Activated CD4-positive, alpha-beta T cell treated with anti-CD3 and anti-CD28 coated beads, Interleukin-2, amount 50 U/mL, for 48 hours (primary cell): Measurements from ENCODE around the gene RRP8.

Experiments used
- DNase-seq, 2 experiments: peaks; one replicate each; pipeline ENCODE4 v3.0.0-alpha.2; 2020

RRP8 gene

DNA sequence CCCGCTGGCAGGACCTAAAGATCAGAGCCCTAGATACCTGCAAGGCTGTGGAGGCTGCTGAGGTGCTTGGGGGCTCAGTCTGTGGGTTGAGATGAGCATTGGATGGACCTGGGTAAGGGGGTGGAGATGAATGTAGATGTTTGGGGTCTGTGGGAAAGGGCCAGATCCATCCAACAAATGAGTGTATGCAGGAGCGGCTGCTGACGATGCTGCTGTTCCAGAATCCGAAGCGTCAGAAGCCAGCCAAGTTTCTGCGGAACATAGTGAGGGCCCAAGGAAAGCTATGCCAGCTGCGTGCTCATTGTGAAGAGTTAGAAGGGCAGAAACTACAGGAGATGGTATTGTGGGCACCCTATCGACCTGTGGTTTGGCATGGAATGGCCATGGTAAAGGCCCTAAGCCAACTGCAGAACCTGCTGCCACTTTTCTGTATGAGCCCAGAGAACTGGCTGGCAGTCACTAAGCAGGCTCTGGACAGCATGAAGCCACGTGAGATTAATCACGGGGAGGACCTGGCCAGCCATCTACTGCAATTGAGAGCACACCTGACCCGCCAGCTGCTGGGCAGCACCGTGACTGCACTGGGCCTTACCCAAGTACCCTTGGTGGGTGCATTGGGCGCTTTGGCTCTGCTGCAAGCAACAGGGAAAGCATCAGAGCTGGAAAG, 36.6 kb downstream of the RRP8 start:
- DNase-seq: no peak

DNA sequence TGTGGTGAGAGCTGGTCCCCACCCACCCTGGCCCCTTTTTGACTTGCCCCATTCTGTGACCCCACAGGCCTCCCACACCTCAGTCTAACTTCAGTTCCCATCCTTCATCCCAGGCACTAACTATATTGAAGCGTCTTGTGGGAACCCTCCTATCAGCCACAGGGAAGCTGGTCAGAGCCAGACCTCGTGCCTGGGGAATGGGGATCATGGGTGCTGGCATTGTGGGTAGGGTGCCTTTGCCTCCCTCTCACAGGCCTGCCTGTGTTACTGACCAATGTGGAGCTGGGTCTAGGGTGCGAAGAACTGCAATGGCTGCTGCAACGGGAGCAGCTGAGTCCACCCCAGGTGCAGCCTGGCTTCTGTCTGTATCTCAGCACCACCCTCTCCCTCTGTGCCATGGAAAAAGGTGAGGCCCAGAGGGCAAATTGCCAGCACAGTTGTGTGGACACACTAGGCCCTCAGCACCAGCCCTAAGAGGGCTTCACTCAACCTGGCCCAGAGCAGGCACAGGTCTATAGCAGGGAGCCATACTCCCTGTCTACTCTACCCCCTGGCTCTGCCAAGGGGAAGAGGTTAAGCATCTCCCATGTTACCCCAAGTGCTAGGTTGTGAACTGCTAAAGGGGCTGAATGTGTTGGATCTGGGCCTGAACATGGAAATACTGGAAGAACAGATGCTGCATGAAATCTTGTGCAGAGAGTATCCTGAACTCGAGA, 37.3 kb downstream of the RRP8 start:
- DNase-seq: no peak

DNA sequence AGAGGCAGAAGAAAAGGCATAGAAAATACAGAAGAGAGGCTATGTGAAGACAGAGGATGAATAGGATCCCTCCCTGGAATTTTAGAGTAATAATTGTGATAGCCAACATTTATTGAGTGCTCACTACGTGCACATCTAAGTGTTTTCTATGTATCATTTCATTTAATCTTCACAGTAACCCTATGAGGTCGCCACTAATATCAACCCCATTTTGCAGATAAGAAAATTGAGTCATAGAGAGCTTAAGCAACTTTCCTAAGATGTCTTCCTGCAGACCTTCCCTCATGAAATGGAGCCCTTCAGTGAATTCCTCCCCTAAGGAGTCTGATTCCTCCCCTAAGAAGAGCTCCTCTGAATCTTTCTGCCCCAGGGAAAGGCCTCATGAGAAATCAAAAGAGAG, 38.1 kb downstream of the RRP8 start:
- no peak for DNase-seq

DNA sequence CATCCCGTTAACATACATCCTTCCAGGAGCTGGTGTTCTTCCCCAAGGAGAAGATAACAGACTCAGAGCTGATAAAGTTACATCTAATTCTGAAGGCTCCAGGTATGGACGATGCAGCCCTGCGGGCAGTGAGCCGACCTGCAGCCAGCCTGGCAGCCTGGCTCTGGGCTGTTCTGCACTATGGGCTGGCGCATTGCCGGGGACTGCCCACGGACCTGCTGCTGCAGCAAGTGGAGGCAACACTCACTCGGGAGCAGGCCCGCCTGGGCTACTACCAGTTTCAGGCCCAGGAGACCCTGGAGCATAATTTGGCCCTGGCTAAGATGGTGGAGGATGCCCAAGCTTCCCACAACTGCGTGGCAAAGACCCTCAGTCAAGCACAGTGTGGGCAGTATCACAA, 39.7 kb downstream of the RRP8 start:
- no peak for DNase-seq

DNA sequence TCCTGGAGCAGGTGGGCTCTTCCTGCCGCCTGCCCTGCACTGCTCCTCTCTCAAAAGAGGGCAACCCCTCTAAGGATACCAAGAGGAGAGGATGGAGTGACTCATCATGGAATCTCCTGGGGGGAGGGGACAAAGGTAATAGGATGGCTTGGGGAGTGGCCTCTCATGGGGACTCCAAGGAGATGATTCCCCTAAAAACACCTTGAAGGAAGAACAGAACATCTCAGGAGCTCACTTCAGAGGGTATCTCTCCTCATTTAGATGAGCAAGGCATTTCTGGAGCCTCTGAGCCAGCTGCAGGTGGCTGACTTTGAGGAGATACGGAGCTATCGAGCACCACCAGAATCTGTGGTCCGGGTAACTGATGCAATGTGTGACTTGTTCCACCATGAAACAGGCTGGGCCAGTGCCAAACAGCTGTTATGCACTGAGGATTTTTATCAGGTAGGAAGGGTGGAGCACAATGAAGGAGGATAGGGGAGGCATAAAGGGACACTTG, 40.2 kb downstream of the RRP8 start:
- no peak for DNase-seq

DNA sequence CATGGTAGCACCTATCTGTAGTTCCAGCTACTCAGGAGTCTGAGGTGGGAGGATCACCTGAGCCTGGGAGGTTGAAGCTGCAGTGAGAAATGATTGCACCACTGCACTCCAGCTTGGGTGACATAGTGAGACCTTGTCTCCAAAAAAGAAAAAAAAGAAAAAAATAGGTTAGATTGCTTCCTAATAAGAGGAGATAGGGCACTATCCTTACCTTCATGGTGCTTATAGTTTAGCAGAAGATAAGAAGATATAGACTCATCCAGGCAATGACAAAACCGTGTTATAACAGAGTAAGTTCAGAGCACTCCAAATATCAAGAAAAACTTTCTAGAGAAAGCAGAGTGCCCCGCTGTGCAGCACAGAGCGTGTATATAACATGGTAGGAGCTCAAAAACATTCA, 42.1 kb downstream of the RRP8 start:
- DNase-seq: no peak

DNA sequence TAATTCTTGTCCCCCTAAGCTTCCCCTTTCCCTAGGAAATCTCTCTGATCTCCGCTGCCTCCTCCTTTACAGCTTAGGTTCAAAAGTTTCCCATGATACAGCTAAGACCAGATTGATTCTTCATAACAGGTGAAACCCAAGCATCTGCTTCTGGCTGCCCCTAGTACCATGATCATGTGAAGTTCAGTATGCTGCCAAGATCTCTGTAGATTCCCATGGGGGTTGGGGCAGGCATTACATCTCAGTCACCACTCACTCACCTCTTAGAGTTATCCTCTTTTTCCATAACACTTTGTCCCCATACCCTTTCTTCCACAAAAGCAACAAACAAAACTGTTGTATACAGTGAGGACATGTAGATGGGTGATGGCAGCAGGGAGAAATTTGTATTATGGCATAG, 44.0 kb downstream of the RRP8 start:
- DNase-seq: no peak

DNA sequence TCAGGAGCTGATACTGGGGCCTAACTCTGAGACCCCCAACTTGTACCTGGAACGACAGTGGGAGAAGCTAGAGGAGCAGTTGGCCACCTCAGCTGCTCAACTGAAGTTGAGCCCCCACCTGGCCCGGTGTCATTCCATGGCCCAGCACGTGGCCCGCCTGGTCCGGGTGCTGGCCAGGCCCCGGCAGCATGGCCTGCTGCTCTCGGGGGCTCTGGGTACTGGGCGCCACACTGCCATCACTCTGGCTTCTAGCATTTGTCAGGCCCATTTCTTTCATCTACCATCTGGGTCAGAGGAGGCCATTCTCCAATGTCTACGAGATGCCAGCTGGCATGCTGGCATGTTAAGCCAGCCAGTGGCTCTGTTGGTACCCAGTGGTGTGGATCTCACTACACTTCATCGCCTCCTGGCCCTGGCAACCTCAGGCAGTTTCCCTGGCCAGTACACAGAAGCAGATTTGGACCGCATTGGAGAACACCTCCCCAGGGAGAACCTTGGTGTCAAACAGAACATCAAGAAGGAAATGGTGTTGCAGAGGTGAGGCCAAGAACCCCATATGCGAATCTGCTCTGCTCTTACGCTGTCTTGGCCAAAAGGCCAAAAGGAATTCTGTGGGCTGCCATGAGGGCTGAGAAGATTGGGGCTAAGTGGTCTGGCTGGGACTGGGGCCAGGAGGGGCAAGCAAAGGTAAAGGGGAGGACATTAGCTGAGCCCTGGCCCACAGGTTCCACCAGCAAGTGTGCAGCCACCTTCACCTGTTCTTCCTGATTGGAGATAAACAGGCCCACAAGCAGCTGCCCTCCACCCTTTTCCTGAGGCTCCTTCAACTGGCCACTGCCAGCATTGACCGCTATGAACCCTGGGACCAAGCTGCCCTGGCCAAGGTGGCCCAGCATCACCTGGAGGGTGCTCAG, 45.4 kb downstream of the RRP8 start:
- no peak for DNase-seq

DNA sequence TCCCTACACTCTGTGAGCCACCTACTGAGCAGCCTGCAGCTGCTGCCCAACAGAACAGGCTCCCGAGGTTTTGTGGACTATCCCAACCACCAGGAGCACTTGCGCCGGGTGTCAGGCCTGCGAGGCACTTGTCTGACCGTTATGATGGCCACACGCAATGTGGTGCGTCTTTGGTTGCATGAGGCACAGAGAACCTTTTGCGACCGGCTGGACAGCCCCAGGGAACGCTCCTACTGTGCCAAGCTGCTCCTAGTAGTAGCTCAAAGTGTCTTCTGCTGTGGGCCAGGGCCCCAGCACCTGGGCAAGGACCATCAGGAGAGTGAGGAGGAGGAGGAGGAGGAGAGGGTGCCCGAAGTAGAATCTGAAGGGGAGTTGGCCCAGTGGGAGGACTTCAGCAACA, 46.4 kb downstream of the RRP8 start:
- DNase-seq: no peak

DNA sequence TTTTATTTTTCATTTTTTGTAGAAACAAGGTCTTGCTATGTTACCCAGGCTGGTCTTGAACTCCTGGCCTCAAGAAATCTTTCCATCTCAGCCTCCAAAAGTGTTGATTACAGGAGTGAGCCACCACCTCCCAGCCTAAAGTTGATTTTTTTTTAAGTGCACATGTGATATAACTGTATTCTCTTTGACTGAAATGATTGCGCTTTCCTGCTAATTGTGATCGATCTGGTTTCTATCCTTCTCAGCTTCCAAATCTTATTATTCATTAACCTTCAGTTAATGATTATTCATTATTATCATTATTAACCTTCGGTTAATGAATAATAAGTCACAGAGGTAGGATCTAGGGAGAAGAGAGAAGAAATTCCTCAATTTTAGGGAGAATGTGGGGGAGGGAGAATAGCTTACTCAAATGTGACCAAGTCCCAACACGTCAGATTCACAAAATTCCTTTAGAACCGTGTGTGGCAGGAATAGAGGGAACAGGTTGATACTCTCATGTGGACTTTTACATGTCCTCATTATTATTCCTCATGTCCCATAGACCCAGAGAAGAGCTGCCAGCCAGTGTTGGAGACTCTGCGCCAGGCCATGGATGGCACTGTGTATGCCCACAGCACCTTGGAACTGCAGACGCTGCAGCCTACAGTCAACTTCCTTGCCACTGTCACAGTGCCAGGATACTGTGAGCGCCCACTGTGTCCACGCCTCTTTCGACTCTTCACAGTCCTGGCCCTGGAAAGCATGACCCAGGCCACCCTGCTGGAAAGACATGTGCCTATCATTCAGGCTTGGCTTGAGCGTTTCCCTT, 47.1 kb downstream of the RRP8 start:
- DNase-seq: no peak

DNA sequence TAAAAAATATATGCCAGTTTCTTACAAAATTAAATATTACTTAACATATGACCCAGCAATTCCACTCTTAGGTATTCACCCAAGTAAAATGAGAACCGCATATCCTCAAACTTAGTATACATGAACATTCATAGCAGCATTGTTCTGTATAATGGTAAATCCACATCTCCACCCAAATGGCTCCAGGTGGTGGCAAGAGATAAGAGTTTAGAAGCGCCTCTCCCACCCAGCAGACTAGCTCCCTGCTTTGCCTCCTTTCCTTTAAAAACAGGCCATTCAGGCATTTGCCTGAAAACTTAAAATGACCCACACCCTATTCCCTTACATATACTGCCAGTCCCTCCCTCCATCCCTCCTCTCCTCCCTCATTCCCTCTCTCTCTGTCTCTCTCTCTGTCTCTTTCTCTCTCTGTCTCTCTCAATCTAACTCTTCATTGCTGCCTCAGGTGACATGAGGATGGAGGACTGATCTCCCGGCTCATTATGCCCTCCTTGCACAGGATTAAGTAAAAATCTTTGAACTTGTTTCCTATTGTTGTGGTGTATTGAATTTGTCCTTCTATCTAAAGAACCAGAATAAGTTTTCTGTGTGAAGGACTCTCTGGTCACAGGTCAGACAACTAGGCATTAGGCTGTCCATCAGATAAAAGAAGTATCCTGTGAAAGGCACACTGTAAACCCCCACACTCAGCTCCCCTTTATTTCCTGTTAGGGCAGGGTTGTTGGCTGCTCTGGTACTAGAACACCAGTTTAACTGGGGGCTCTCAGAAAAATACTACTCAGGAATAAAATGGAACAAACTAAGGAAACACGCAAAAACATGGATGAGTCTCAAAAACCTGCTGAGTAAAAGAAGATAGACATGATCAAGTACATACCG, 48.3 kb downstream of the RRP8 start:
- no peak for DNase-seq

DNA sequence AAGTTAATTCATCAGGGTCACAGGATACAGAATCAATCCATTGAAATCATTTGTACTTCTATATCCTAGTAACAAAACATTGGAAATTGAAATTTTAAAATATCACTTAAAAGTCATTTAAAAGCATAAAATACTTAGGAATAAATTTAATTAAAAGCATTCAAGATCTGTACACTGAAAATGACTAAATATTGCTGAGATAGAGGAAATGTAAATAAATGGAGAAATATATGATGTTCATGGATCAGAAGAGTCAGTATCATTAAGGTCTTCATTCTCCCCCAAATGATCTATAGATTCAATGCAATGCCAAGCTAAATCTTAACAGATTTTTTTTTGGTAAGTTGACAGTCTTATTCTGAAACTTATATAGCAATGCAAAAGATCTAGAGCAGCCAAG, 49.8 kb downstream of the RRP8 start:
- DNase-seq: no peak

DNA sequence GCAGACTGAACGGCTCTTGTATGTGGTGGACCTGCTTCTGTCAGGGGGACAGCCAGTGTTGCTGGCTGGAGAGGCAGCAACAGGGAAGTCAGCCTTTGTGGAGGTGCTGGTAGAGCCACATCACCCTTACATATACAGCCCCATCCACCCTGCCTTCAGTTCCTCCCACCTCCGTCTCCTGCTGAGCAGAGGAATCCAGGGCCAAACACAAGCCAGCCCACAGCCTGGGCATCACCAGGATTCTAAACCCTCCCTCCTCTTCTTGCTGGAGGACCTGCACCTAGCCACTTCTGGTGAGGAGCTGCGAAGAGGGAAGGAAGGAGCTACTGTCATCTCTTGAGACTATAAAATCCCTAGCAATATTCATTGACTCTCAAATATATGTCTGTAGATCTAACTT, 54.8 kb downstream of the RRP8 start:
- DNase-seq: no peak

DNA sequence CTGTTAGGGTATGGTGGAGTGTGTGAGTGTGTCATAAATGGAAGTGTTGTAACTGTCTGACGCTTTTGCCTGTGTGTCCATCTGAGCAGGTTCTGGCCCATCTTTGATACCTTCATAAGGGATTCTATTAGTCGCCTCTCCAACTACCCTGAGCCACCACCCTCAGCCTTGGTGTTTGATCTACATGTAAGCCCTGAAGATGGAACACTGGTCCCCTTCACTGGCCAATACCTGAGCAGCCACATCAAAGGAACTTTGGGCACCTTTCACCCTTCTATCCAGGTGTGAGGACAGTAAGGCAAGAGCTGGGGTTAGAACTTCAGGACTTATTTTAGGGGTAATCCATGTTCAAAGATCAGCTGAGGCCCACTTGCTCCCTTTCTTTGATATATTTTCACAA, 55.3 kb downstream of the RRP8 start:
- DNase-seq: no peak

DNA sequence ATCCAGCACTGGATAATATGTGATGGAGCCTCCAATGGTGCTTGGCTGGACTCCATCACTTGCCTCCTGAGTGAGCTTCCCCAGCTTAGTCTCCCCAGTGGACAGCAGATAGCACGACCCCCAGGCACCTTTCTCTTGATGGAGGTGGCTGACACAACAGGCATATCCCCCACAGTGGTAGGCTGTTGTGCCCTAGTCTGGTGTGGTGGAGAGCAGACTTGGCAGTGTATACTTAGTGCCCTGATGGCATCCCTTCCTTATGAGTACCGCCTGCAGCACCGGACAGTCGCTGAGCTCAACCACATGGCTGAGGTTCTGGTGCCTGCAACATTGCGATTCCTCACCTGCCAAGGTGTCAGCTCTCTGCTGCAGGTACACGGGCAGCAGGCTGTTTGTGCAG, 56.2 kb downstream of the RRP8 start:
- DNase-seq: no peak

DNA sequence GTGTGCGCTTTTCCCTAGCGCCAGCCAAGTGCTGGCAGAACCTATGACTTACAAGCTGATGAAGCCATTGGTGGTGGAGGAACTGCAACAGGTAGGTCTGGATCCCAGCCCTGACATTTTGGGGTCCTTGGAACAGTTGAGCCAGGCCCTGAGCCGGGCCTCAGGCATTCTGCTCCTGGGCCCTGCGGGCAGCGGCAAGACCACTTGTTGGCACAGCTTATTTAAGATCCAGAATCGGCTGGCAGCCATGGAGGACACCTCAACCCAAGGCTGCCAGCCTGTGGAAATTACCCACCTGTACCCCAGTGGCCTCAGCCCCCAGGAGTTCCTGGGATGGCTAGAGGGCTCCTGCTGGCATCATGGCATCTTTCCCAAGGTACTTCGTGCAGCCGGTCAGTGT, 56.7 kb downstream of the RRP8 start:
- DNase-seq: no peak

DNA sequence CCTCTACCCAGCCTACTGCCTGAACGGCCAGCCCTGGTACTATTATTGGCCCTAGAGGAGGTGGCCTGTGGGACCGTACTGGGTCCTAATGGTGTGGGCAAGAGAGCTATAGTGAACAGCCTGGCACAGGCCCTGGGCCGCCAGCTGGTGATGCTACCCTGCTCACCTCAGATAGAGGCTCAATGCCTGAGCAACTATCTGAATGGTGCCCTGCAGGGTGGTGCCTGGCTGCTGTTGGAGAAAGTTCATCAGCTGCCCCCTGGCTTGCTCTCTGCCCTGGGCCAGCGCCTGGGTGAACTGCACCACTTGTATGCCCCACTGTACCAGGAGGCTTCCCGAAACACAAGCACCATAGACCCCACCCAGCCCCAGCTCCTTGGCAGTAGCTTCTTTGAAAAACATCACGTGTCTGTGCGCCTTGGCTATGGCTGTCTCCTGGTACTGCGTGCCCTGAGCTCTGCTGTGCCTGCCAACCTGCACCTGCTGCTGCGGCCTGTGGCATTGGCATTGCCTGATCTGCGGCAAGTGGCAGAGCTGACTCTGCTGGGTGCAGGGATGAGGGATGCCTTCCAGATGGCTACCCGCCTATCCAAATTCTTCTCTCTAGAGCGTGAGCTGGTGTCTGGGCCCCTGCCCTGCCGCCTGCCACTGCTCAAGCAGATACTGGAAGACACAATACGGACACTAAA, 57.4 kb downstream of the RRP8 start:
- no peak for DNase-seq
